GM21576 (cell line): ENCODE data around the gene GNA12.

Source experiments
- ATAC-seq: cut with Tn5 transposase; IDR thresholded peaks from one replicate; pipeline ENCODE4 v1.9.1; 2021; ENCODE audit warnings: mild to moderate bottlenecking, moderate library complexity; ENCODE audit not compliant: unreplicated experiment

GNA12 gene

DNA sequence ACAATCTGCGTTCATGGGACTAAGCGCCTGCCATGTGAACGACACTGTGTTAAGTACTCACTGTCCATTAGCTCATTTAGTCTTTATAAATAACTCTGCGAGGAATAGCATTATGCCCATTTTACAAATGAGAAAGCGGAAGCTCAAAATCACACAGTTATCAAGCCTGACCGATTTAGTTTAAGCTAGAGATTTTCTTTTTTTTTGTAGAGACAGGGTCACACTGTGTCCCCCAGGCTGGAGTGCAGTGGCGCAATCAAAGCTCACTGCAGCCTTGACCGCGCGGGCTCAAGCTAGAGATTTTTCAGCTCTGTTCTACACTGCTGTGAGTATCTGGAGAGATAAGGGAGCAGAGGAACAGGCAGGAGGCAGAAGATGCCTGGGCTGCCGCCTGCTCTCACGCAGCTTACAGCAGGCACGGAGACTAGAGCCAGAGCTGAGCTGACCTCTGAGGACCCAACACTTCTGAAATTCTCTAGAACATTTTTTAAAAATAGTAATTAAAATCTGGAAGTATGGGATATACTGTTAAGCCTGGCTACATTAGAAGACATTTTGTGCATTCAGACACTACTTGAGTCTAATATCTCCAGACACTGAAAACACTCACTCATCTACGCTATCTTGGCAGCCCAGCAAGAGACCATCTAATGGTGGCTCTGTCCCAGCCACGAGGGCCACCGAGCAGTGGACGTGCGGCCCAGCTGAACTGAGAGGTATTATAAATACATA lies 38.7 kb downstream of the GNA12 start:
- ATAC-seq: no peak

DNA sequence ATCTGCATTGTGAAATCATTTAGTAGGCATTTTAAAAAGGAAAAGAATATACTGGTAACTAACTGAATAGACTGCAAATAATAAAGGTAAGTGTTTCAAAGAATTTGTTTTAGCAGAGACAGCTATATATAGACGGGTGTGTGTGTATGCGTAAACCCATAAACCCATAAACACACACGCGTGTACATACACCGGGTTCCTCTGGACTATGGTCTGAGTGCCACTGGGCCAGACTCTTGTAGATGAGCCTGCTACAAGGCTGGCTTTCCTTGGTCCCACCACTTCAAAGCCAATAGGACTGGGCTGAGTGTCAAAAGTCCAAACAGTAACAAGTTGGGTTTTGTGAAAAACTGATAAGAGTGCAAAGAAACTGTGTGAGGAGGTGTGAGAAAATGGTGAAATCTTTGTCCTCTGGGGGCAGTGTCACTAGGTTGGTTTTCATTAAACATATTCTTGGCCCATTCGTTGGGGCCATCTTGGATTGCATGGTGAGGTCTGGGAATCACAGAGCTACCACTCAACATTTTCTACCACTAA lies 39.8 kb downstream of the GNA12 start:
- ATAC-seq: no peak

DNA sequence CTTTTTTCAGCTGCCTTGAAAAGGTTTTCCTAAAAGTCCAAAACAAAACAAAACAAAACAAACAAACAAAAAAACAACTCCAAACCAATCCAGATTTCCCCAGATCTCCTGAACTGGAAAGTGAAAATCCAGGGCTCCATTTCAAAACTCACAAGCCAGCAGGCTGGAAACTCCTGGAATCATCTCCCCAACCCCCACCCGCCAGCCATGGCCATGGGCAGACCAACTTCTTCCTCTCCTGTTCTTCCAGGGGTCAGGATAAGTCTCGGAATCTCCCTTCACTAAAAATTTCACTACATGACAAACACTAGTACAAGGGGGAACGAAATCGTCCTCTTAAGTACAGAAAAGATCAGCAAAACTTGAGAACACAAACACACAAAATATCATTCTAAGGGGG lies 40.4 kb downstream of the GNA12 start:
- ATAC-seq: no peak

DNA sequence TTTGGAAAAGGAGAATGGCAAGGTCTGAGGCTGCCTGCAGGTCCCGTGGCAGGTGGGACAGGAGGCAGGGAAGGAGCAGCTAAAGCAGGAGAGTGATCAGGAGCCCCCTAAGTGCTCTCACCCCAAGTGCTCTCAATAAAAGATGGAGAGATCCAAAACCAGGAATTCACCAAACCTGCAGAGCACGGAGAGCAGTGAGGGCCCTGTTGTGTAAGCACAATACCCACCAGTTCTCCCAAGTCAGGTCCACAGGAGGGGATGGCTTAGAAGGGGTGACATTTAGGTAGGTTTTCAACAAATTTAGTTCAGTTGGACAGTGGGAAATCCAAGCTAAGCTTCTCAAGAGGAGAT lies 40.8 kb downstream of the GNA12 start:
- no peak for ATAC-seq

DNA sequence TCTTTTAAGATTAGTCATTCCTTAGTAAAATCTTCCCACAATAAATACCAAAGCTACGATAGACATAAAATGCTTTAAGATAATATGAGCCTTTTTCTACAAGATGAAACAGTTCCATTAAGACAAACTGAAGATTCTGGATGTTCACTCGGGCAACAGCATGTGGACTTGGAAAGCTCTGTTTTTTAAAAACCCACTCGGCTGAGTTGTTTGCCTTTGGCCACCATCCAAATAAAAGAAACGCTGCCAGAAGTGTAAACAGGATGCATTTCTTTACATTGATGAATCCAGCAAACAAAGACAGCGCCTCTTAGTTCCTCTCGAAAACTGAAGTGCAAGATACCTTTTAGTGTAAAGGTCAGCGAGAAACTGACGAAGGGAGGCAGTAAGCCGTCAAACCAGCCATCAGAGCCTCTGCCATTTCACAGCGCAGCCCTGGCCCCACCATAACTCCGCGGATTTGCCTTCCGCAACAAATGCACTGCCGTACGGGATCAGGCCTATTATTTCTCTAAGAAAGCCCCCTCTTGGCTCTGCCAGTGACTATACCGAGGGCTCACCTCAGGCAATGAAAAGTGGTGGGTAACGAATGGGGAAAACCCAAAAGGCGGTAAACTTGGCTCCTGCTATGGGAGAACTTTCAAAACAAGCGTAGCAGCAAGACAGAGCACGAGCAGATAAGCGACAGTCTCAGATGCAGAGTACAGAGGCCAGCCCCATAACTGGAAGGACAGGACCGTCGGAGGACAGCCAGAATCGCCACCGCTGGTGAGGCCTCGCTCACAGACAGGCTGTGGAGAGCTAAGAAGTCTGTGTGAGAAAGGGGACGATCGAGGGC lies 41.4 kb downstream of the GNA12 start:
- ATAC-seq: no peak

DNA sequence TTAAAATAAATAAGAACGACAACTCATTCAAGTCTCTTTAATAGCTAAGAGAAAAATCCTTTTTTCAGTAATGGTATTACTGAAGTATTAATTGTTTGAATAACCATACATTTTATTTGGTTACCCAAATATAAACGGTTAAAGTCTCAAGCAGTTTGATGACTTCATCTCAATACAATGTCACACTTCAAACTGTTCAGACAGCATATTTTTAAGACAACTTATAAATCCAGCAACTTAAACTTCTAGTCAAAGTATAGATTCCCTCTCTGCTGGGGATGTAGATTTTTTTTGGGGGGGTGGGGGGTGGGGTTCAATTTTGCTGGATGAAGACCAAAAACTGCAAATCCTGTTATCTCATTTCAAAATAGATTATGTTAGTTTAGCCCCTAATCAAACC lies 42.0 kb downstream of the GNA12 start:
- ATAC-seq: no peak

DNA sequence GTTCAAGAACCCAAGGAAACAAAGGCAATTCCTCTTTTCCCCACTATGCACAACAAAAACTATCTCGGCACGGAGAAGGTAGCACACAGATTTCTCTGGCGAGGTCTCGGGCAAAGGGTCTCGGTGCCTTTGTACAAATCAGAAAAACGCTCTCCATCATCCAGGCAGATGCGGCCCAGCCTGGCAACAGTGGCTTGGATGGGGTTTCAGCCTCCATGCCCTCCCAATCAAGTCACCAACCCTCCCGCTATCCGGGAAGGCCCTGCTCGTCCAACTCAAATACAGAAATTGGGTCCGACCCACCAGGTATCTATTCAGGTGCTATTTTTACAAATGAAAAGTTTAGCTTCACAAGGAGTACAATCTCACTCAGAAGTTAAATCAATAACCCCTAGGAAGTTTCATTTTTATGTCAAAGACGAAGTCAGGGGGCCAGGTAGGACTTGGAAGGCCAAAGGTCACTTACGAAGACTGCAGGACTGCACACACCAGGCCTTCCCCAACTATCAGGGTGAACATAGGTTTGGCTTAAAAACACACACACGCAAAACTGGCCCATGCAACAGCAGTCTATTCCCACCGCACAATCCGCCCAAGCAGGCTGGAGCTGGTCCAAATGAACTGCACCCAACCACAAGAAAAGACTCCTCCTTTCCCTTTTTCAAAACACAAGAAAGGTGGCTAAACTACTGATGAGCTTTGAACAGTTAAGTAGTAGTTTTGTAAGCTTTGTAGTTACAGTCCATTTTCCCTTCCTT lies 43.0 kb downstream of the GNA12 start:
- no peak for ATAC-seq

DNA sequence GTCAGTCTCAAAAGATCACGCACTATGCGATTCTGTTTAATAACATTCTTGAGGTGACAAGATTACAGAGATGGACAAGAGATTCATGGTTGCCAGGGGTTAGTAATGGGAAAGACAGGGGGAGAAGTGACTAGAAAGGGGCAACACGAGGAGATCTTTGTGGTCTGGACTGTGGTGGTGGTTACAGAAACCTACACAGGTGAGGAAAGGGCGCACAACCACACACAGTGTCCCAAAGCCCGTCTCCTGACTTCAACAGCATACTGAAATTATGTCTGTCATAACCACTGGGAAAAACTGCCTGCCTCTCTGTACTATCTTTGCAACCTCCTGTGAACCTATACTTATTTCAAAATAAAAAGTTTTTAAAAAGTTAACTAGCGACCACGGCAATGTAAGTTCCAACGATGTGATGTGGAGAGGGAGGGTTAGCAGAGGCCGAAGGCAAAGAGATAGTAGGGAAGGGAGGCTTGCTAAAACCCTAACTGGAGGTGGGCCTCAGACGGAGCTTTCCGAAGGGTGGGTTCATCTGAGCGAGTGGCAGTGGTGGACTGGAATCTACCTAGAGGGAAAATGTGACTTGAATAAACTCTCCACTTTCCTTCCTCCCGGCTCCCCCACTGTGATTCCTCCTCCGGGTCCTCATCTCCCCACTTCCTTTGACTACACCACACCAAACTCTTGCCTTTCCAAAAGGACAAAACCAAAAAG lies 43.7 kb downstream of the GNA12 start:
- ATAC-seq: no peak

DNA sequence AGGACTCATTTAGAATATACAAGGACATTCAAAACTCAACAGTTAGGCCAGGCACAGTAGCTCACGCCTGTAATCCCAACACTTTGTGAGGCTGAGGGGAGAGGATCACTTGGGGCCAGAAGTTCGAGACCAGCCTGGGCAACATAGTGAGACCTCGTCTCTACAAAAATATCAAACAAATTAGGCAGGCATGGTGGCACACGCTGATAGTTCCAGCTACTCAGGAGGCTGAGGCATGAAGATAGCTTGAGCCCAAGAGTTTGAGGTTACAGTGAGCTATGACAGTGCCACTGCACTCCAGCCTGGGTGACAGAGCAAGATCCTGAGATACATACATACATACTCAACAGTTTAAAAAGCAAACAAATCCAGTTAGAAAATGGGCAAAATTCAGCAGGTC lies 44.9 kb downstream of the GNA12 start:
- ATAC-seq: no peak

DNA sequence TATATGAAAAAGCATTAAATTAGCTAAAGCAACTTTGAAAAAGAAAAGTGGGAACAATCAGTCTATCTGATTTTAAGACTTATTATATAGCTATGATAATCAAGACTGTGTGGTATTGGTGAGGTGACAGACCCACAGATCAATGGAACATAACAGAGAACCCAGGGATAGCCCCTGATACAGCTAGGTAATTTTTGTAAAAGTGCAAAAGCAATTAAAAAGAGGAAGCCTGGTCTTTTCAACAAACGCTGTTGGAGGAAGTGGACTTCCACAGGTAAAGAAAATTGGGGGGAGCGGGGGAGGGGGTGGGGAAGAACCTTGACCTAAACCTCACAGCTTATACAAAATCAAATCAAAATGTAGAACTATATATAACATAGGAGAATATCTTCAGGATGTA lies 45.4 kb downstream of the GNA12 start:
- no peak for ATAC-seq

DNA sequence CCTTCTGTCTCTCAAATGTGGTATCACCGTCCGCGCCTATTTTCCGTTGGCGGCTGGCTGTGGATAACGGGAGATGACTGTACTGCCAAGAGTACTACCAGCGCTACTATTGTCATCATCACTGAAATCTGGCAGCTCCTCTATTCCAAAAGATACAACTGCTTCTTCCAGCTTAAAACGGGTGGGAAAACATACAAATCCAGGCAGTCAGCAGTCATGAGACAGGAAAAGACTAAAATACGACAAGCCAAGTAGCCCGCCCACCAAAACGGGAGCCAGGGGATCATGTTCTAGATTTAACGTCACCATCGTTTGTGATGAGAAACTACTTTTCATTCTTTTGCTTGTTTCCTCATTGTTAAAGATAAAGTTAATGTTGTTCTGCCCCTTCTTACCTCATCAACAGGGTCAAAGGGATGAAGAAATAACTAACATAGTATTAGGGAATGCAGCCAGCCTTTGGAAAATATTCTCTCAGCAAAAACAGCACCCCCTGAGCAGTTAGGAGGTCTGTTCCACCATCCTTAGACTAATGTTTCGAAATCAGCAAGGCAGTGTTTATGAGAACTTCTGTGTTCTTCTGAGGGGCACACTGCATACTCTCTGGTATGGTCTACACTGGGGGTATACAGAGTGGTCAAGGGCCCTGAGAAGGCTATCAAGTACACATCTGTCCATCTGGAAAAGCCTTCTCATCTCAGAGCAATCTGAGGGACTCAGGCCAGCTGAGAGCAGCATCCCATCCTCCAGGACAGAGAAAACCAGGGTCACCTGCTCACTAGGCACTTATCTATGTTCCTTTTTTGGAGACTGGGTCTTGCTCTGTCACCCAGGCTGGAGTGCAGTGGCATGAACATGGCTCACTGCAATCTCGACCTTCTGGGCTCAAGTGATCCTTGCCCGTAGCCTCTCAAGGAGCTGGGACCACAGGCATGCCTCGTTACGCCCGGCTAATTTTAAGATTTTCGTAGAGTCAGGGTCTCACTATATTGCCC lies 47.5 kb downstream of the GNA12 start:
- ATAC-seq: no peak

DNA sequence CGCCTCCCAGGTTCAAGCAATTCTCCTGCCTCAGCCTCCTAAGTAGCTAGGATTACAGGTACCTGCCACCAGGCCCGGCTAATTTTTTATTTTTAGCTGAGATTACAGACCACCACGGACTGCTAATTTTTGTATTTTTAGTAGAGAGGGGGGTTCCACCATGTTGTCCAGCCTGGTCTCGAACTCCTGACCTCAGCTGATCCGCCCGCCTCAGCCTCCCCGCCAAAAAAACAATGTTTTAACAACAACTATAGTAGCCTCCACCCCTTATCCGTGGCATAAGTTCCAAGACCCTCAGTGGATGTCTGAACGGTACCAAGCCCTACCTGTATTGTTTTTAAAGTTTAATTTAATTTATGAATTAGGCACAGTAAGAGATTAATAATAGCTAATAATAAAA lies 48.2 kb downstream of the GNA12 start:
- no peak for ATAC-seq

DNA sequence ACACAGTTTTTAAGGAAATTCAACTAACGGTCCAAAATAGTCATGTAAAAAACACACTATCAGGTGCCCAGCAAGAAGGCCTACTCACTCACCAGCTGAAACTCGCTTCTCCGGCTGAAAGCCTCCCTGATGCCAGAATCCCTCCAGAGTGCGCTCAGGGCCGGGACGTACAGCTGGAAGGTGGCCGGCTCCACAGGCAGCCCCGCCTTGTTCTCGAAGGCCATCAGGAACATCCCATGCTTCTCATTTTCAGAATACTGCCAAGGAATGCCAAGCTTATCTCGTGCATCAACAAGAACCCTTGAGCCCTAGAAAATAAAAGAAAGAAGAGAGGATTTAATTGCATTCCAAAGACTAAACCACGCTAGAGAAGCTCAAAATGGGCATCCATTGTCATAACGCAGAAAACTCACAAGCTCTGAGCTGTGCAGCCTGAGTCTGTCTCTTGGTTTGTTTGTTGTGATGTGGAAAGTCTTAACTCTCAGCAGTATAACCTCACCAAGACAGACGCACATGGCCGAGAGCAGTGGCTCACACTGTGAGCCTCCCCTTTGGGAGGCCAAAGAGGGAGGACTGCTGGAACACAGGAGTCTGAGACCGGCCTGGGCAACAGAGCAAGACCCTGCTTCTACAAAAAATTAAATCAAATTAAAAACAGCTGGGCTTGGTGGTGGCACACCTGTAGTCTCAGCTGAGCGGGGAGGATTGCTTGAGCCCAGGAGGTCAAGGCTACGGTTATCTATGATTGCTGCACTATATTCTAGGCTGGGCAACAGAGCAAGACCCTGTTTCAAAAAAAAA lies 49.1 kb downstream of the GNA12 start:
- no peak for ATAC-seq

DNA sequence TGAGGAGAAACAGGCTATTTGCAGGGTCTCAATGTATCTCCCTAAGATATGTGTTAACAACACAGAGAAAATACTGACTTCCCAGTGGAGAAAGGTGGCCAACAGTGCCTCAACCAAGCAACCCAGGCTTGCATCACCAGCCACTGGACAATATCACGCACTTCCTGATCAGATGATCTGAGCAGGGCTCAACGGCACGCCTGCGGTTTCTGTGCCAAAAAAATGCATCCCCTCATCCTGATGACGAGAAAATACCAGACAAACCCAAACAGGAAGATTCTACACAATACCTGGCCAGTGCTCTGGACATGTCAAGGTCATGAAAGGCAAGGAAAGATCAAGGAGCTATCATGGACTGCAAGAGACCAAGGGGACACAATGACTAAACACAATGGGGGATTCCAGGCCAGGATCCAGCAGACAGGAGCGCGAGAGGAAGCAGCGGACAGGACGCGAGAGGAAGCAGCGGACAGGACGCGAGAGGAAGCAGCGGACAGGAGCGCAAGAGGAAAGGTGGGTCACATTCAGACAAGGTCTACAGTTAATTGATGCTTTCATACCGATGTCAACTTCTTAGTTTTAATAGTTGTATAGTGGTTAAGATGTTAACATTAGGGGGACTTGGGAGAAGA lies 51.1 kb downstream of the GNA12 start:
- ATAC-seq: no peak

DNA sequence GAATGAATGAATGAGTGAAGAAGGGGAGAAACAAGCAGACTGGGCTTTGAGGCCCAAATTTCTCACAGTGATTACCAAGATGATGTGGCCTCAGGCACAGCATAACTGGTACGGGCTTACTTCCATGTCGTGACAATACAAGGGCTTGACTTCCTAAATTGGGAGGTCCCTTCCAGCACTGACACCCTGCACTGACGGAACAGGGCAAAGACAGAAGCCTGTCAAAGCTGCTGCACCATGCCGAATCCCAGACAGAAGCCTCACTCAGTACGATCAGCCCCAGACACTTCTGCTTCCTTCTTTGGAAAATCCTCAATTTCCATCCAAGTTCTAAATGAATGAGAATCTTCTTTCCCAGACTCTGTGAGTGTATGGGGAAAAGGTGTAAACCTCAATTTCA lies 51.9 kb downstream of the GNA12 start:
- no peak for ATAC-seq

DNA sequence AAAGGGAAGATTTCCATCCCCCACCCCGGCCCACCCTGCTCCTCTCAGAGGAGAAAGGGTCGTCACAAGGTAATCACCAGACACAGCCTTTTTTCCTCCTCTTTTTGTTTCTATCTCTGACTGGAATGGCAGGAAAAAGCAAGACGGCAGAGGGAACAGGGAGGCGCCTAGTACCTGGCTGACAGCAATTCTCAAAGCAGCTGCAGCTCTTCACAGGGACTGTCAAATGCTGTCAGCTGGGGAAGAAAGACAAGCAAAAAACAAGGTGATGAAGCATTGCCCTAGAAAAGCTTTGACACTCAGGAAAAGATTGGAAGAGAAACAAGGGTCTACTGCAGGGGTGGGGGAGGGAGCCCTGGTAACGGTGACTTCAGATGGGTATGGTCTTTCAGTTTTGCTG lies 52.7 kb downstream of the GNA12 start:
- no peak for ATAC-seq

DNA sequence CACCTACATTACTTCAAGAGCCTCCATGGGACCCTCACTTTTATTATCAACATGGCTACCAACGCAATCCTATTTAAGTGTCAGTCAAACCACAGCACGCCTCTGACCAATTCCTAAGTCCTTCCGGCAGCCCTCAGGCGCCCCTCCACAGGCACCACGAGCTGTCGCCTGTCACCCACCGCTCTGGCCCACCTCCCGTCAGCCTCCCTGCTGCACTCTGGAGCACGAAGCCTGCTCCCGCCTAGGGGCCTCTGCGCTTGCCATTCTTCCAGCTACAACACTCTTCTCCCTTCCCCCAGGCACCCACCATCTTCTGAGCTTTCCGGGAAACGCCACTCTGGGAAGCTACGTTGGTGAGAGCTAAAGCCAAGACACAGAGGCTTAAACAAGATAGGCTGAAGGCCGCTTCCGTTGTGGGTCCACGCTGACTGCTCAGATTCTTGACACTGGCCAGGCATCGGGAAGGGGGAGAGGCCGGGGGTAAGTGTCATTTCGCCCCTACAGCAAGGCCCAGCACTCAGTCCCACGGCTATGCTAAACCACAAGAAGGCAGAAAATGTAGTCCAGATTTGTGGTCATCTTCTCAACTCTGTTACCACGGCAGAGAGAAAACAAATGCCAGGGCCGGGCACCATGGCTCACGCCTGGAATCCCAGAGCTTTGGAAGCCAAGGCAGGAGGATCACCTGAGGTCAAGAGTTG lies 56.7 kb downstream of the GNA12 start:
- no peak for ATAC-seq

DNA sequence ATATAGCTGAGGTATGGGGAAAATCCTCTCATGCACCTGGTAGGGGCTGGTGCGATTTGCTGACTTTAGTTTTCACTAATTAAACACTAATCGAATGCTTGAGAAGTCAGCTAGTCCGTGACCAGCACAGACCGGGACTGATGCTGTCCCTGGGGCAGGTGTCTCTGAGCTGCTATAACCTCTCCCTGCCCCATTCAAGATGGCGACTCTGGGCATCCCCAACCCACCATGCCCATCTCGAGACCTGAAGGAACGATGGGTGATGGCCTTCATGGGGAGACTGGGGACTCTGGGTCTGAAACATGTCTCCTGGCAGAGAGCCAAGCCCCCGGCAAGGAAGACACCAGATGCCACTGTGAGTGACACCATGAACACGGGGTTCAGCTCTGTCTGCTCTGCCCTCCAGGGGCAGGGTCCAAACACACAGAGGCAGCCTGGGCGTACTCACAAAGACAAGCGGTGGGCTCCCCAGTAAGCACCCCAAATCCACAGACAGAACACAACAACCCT lies 57.4 kb downstream of the GNA12 start:
- ATAC-seq: no peak
